GM18508 (cell line): Measurements from ENCODE around the gene SYNJ2.
"Not testable (repeated sequence)": the region's sequence is repeated elsewhere in the genome, so short reads cannot be mapped to it uniquely, and the experiment has no call there.

ENCODE experiments used
- ATAC-seq: cut with Tn5 transposase; IDR thresholded peaks from one replicate; pipeline ENCODE4 v1.9.1; 2021; ENCODE audit warnings: moderate number of reproducible peaks; ENCODE audit not compliant: insufficient read depth, unreplicated experiment

SYNJ2 gene

GRCh38 chr6:157955675-157956074 lies 26.0 kb upstream of the SYNJ2 start:
- ATAC-seq = no peak

- no peak for ATAC-seq
Observed at GRCh38 chr6:157956171-157956730, 25.4 kb upstream of the SYNJ2 start.

GRCh38 chr6:157959451-157960227 lies 22.0 kb upstream of the SYNJ2 start:
- no peak for ATAC-seq

GRCh38 chr6:157961153-157961831 lies 20.4 kb upstream of the SYNJ2 start:
- no peak for ATAC-seq

GRCh38 chr6:157961832-157962575 lies 19.7 kb upstream of the SYNJ2 start:
- ATAC-seq = no peak

- no peak for ATAC-seq
Observed at GRCh38 chr6:157962601-157963302, 18.9 kb upstream of the SYNJ2 start.

GRCh38 chr6:157964100-157964499 lies 17.6 kb upstream of the SYNJ2 start:
- ATAC-seq = no peak

- ATAC-seq = no peak
Observed at GRCh38 chr6:157965387-157965786, 16.3 kb upstream of the SYNJ2 start.

- no peak for ATAC-seq
Observed at GRCh38 chr6:157966589-157966977, 15.1 kb upstream of the SYNJ2 start.

- no peak for ATAC-seq
Observed at GRCh38 chr6:157967020-157967419, 14.6 kb upstream of the SYNJ2 start.

GRCh38 chr6:157967486-157967885 lies 14.2 kb upstream of the SYNJ2 start:
- ATAC-seq = no peak

- not testable (repeated sequence) for ATAC-seq
Observed at GRCh38 chr6:157972177-157972576, 9.5 kb upstream of the SYNJ2 start.

- no peak for ATAC-seq
Observed at GRCh38 chr6:157974341-157974894, 7.2 kb upstream of the SYNJ2 start.

- ATAC-seq = no peak
Observed at GRCh38 chr6:157974967-157975366, 6.7 kb upstream of the SYNJ2 start.

GRCh38 chr6:157975456-157975855 lies 6.2 kb upstream of the SYNJ2 start:
- no peak for ATAC-seq

- ATAC-seq = no peak
Observed at GRCh38 chr6:157976345-157977175, 5.1 kb upstream of the SYNJ2 start.

- ATAC-seq = no peak
Observed at GRCh38 chr6:157977176-157977804, 4.4 kb upstream of the SYNJ2 start.

GRCh38 chr6:157978021-157978783 lies 3.5 kb upstream of the SYNJ2 start:
- ATAC-seq = no peak
